HG03565 (cell line): ENCODE measurements around the gene STRA6.

Source experiments
- ATAC-seq: cut with Tn5 transposase; IDR thresholded peaks from one replicate; pipeline ENCODE4 v1.9.1; 2021; ENCODE audit warnings: mild to moderate bottlenecking, moderate library complexity; ENCODE audit not compliant: unreplicated experiment

STRA6 gene

DNA sequence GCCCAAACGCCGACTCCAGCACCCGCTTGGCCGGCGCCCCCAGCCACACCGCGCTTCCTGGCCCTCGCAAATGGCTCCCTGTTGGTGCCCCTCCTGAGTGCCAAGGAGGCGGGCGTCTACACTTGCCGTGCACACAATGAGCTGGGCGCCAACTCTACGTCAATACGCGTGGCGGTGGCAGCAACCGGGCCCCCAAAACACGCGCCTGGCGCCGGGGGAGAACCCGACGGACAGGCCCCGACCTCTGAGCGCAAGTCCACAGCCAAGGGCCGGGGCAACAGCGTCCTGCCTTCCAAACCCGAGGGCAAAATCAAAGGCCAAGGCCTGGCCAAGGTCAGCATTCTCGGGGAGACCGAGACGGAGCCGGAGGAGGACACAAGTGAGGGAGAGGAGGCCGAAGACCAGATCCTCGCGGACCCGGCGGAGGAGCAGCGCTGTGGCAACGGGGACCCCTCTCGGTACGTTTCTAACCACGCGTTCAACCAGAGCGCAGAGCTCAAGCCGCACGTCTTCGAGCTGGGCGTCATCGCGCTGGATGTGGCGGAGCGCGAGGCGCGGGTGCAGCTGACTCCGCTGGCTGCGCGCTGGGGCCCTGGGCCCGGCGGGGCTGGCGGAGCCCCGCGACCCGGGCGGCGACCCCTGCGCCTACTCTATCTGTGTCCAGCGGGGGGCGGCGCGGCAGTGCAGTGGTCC, 68.7 kb downstream of the STRA6 start:
- ATAC-seq = no peak

GRCh38 chr15:74132681-74133651, 69.6 kb downstream of the STRA6 start:
- ATAC-seq = no peak

- no peak for ATAC-seq
Observed at GRCh38 chr15:74131628-74132413, 70.8 kb downstream of the STRA6 start.

- no peak for ATAC-seq
Observed at GRCh38 chr15:74130849-74131627, 71.5 kb downstream of the STRA6 start.

GRCh38 chr15:74130155-74130848, 72.3 kb downstream of the STRA6 start, which contains the start of gene ISLR2:
Gene ISLR2 (plus strand): TSS chr15:74130586. CDS start chr15:74132755, 2,169 bp downstream.
- ATAC-seq = no peak

- no peak for ATAC-seq
Observed at GRCh38 chr15:74129586-74130154, 72.9 kb downstream of the STRA6 start.
